NCI-H1048 (cell line): ENCODE data around the gene ENTPD5.
"Not testable (repeated sequence)": the region's sequence is repeated elsewhere in the genome, so short reads cannot be mapped to it uniquely, and the experiment has no call there.

ENCODE experiments used
- DNase-seq: peaks from one replicate; lab custom pipeline; 2025; lab: John Stamatoyannopoulos, UW

The ENTPD5 gene

DNA sequence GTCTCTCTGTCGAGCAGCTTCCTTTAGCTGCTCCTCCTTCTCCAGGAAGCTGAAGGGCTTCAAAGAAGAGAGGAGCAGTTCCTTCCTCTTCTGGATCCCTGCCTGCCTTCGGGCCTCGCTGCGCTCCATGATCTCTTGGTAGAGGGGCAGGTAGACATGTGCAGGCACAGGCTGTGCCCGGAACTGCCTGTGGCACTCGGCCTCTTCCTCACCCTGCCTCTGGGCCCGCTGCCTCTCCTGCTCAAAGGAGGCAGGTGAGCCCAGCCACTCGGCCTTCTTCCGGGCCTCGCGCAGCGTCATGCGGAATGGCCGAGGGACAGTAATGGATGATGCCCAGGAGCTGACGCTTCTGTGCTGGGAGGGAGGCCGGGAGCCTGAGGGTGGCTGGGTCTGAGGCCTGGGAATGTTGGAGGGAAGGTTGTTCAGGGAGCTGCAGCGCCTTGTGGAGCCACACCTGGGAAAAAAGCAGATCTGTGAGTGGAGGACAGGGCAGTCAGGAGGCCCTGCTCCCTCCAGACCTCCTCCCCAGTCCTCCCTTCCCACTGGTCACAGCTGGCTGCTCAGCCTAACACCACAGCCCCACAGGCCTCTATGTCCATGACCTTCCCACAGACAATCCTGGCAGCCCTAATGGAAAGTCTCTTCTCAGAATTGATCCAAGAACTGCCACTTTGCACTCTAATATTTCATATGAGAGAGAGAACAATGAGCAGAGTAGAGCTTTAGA, 74.5 kb downstream of the ENTPD5 start:
- DNase-seq = no peak

DNA sequence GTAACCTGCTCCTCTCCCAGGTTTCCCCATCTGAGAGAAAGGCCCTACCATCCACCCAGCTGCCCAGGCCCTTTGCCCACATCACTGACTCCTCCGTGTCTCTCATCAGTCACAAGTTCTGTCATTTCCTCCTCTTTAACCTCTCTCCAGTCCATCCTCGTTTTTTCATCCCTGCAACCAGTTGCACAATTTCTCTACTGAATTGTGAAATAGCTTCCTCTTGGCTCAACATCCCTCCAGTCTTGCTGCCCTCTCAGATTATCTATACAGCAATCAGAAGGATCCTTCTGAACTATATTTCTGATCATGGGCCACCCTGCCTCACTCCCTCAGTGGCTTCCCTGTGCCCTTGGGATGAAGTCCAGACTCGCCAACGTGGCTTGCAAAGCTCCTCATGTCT, 76.0 kb downstream of the ENTPD5 start:
- DNase-seq = no peak

DNA sequence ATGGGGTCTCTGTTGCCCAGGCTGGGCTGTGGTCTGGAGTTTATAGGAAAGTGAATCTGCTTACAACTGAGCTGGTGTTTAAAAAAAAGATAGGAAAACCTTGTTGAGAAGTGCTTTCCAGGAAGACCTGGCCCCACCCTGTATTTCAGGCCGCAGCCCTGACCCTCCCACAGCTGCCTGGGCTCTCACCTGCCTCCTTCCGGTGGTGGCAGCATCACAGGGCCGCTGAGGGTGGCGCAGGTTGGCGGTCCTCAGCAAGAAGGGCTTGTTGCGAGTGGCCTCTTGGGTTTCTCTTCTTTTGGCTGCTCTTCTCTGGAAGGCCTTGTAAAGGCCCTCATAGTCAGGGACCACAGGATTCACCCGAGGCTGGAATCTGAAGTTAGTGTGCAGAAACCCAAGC, 76.9 kb downstream of the ENTPD5 start:
- DNase-seq = no peak

DNA sequence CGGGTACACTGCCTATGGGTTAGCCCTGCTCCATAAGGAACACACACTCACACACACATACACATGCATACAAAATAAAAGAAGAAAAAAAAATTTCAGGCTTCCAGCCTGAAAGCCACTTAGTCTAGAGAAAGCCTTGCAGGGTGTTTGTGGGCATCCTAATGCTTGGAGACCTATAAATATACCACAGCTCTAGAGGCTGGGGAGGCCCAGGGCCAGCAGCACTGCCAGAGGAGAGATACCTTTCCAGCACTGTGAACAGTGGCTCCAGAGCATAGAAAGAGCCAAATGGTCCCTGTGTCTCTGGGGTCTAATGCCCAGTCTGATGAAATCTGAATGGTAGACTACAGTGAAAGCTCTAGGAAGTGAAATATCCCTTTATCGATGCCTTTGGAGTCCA, 82.1 kb downstream of the ENTPD5 start:
- no peak for DNase-seq

DNA sequence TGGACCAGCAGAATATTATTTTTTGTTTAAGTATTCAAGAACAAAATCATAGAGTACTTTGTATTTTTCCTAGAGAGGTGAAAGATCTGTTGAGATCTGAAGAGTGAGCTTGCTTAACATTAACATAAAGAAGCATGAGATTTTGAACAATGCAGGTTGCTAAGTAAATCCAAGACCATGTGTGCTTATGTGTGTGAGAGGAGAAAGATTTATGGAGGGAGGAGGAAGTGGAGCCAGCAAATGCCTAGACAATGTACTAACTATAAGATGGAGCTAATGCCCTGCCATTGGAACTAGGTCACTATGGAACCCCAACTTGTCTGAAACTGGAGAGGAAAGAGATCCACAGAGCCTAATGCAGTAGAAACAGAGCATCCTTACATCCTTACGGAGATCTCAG, 82.5 kb downstream of the ENTPD5 start:
- no peak for DNase-seq

DNA sequence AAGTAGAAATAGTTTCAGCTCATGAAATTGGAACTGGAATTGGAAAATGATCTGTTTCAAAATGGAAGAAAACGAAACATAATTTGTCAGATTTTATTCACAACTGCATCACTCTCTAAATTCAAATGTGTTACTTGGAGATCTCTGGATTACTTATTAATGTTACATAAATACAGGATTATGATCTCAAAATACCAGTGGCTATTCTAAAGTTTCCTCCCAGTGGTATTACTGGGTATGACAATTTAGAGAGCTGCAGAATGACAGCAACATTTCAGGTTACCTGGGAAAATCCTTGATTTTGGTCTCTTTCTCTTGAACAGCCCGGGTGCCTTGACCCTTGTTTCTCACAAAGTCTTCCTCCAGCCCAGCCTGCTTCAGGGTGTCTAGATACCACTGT, 83.4 kb downstream of the ENTPD5 start:
- no peak for DNase-seq

DNA sequence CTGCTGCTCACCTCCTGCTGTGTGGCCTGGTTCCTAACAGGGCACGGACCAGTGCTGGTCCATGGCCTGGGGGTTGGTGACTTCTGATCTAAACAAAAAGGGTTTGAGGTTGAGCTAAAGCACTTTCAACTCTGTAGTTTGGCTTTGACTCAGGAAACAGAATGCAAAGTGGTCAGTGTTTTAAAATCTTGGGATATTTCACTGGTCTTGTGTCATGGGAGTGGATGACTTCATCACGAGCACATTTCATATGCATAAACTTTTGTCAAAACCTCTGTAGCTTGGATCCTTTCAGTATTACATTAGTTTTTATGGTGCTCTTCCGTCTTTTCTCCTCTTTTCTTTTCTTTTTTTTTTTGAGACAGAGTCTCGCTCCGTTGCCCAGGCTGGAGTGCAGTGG, 94.8 kb downstream of the ENTPD5 start:
- DNase-seq = no peak

DNA sequence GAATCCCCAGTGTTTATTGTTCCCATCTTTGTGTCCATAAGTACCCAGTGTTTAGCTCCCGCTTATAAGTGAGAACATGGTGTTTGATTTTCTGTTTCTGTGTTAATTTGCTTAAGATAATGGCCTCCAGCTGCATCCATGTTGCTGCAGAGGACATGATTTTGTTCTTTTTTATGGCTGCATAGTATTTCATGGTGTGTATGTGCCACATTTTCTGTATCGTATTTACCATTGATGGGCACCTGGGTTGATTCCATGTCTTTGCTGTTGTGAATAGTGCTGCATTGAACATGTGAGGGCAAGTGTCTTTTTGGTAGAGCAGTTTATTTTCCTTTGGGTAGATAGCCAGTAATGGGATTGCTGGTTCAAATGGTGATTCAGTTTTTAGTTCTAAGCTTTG, 99.6 kb downstream of the ENTPD5 start:
- DNase-seq = not testable (repeated sequence)

DNA sequence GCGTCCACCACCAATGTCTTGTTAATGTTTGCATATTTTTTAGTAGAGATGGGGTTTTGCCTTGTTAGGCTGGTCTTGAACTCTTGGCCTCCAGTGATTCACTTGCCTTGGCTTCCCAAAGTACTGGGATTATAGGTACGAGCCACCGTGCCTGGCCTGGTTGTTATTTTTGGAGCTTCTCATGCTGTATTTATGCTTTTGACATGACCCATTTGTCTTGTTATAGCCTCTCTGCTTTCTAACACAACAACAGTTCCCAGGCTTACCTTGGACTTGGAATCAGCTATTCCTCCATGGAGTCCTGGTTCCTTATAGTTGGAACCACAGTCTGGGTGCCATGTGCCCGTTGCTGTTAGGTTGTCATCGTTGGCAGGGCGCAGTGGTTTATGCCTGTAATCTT, 102.8 kb downstream of the ENTPD5 start:
- DNase-seq = no peak

DNA sequence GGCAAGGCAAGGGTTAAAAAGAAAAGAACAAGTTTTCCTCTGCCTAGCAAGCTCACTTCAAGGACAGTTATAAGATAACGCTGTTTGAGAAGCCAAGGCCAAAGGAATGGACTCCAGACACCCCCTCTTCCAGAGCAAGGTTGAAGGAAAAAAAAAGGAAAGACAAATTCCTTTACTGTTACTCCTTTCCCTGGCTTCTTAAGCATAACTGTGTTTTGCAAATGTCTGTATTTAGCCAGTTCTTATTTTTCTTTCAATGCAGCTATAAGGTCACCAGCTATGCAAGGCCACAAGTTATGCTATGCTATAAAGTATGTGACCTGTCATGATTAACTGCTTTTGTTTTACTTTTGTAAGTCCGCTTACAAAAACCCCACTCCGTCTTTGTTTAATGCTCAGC, 105.8 kb downstream of the ENTPD5 start:
- no peak for DNase-seq

DNA sequence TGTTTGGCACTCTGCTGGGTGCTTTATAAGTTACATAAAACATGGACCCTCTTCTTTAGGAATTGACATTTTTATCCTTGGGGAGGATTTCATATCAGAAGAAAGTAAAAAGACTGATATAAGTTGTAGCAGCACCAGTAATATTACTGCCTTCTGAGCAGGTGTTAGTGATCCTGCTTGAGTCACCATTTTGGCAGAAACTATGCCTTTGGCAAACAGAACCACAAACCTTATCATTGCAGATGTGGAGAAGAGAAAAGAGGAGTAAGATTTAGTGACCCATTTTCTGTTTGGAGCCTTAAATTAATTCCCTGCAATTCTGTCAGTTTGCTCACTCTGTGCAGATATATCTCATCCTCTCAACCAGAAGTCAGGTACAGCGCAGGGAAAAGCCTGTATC, 109.4 kb downstream of the ENTPD5 start:
- no peak for DNase-seq
